Activated gamma-delta T cell treated with anti-CD3 and anti-CD28 coated beads, Interleukin-2, amount 50 U/mL, for 16 hours (primary cell): ENCODE data around the gene SYNDIG1.

Experiments used
- DNase-seq: peaks from one replicate; pipeline ENCODE4 v3.0.0-alpha.2; 2020; ENCODE audit warnings: low read depth

Gene SYNDIG1

GRCh38 chr20:24567508-24567907 is 98.1 kb downstream of the SYNDIG1 start:
- DNase-seq: no peak

GRCh38 chr20:24568842-24569241 is 99.4 kb downstream of the SYNDIG1 start:
- no peak for DNase-seq

DNA sequence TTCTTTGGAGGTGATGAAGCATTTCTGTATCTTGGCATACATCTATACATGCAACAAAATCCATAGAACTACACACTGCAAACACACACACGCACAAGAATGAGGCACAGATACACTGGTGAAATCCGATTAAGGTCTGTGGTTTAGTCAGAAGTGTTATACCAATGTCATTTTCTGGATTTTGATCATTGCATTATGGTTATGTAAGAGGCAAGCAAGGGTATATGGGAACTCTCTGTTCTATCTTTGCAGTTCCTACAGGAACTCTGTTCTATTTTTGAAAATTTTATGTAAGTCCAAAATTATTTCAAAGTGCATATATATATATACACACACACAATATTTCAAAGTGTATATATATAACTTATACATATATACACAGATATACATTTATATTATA is 101.7 kb downstream of the SYNDIG1 start:
- no peak for DNase-seq

DNA sequence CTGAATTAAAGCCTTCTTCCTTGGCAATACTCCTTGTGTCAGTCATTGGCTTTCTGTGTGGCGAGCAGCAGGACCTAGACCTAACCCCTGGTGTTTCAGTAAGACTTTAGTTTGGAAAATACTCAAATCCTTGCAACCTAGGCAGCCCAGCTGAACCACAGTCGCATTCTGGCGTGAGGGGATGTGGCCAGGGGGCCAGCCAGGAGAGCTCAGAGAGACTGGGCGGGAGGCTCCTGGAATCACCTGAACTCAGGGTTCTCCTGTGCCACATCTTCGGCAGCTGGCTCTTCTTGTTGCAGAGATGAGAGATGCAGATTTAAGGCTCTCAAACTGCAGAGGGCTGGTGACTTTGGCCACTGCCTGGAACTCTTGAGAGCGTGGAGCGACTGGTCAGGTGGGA is 102.7 kb downstream of the SYNDIG1 start:
- no peak for DNase-seq

DNA sequence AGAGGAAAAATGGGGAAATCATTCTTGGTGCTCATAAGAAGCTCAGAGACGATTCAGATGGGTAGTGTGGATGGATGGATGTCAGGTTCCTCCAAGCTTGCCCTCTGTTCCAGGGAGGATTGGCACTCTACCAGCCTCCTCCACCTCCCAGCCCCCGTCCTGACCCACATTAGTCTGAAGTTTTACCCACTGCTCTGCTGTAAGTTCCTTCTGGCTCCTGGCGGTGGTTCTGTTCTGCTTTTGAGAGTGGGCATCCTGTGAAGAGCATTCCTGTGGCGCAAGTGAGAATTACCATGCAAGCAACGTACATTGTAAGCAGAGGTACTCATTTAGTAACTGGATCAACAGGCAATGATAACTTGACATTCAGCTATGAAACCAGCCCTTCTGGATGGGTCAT is 103.4 kb downstream of the SYNDIG1 start:
- no peak for DNase-seq

DNA sequence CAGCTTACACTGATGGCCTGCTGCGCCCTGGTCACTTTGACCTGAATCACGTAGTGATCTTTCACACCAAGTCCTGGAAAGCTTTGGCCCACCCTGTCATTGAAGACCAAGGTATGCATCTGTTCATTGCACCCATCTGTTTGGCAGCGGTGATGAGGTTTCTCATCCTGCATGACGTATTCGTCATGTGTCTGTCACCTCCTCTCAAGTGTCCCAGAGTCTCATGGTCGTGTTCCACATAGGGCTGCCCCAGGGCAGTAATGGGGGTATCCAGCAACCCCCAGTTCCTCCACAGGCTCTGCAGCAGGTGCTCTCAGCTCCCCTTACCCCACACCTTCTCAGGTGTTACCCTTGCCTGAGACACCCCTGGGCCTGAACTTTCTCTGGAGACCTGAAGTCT is 104.1 kb downstream of the SYNDIG1 start:
- no peak for DNase-seq

DNA sequence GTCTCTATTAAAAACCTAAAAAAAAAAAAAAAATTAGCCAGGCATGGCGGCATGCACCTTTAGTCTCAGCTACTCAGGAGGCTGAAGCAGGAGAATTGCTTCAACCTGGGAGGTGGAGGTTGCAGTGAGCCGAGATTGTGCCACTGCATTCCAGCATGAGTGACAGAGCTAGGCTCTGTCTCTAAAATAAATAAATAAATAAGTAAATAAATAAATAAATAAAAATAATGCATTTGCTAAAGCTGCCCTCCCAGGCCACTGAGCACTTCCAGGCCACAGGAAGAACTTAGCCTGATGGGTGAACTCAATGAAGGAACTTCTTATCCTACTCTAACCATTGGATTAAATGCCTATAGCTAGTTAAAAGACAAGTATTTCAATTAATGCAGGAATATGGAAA is 104.9 kb downstream of the SYNDIG1 start:
- DNase-seq: no peak

GRCh38 chr20:24574797-24575196 is 105.4 kb downstream of the SYNDIG1 start:
- DNase-seq: no peak

DNA sequence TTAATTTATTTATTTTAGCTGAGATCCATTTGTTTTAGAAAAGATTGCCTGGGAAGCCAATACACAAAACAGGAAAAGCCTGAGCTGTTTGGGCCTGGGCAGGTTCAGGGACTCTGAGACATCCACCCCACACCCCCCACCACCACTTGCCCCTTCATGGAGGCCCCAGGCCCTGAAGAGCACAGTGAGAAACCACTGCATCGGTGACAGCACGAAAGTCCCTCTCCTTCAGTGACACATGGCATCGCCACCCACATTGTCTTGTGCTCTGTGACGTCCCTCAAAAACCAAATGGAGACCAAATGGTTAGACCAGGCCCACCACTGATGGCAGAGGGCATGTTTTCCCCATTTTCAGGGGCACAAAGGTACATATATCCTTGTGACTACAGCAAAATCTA is 106.4 kb downstream of the SYNDIG1 start:
- DNase-seq: no peak

GRCh38 chr20:24576447-24576846 is 107.0 kb downstream of the SYNDIG1 start:
- DNase-seq: no peak

DNA sequence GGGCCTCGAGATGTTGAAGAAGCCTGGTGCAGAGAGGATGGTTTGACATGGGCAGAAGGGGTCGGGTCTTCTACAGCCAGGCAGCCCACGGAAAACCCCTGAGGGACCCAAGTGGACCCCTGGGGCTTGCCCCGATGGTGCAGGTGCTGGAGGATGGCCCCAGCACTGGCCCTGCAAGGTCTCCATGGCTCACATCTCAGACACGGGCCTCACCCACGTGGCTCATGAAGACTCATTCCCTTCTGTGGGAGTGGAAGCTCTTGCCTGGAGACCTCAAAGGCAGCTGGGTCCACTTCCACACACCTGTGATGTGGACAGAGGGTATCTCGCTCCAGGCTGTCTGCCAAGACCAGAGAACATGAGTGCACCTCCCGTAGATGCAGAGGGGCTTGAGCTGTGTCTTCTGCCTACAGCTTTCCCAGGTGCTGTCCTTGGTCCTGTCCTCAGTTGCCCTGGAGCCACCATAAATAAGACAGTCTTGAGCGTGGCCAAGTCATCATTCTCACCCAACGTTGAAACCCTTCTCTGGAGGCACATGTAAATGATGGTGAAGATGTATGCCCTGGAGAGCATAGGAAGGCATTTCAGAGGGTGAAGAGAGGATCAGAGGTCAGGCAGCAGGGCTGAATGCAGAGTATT is 108.0 kb downstream of the SYNDIG1 start:
- no peak for DNase-seq

DNA sequence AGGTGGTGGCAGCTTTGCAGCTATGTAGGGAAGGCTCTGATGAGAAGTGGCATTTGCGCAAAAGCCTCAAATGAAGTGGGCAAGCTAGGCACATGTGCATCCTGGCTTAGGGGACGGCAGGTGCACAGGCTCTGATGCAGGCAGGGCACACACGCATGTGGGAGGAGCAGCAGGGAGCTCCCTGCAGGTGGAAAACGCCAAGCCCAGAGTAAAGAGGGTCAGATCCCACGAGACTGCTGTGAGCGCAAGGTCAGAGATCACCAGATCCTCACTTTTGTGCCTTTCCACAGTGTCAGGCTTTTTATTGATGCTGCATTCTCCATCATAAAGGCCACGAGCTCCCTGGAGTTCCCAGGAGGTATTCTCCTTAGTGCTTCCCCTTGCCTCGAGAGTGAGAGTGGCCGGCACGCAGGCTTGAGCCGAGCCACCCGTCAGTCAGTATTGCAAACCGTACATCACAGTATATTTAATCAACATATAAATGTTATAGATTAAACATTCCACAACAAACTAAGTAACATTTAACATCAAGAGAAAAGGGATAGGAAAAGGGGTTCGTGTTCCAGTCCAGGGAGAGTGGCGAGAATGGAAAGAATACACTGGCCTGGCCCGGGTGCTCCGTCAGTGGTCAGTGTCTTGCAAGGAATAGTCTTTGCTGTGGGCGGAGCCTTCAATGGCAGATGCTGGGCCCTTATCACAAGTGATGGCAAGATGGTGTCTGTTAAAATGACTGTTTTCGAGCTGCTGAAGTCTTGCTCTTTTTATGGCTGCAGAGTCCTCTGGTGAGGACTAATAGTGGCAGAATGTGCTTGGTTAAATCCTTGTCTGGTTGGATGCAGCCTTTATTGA is 109.4 kb downstream of the SYNDIG1 start:
- no peak for DNase-seq

DNA sequence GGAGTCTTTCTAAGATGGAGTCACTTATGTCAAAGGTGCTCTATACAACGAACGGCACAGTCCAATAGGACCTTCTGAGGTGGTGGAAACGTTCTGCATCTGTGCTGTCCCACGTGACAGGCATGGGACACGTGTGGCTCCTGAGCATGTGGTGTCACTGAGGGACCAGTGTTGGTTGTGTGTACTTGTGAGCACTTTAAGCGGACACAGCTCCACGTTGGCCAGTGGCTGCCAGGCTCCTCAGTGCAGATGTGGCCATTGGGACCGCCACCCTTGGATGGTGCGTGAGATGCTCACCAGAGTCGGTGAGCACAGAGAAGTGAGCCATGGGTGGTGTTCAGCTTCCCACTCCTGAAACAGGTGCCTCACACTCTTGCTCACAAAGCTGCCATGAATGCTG is 110.0 kb downstream of the SYNDIG1 start:
- DNase-seq: no peak

GRCh38 chr20:24580006-24580405 is 110.6 kb downstream of the SYNDIG1 start:
- DNase-seq: no peak

GRCh38 chr20:24580855-24581254 is 111.4 kb downstream of the SYNDIG1 start:
- no peak for DNase-seq

DNA sequence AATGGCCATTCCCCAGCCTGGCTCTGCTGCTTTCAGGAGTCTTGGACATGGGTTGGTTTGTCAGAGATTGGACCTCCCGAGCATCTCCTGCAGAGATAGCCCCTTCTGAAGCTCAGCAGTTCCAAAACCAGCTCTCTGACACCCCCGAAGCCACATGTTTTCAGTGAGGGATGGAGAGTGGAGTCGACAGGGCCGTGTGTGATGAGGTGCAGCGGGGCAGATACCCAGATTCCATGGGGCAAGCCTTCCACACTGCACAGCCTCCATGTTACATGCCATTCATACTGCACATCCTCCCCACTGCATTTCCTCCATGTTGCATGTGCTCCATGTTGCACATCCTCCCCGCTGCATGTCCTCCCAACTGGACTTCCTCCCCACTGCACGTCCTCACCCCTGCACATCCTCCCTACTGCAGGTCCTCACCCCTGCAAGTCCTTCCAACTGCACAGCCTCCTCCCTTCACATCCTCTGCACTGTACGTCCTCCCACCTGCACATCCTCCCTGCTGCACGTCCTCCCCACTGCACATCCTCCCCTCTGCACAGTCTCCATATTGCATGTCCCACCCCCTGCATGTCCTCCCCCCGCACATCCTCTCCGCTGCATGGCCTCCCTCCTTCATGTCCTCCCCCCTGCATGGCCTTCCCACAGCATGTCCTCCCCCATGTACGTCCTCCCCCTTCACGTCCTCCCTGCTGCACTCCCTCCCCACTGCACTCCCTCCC is 112.2 kb downstream of the SYNDIG1 start:
- DNase-seq: no peak

DNA sequence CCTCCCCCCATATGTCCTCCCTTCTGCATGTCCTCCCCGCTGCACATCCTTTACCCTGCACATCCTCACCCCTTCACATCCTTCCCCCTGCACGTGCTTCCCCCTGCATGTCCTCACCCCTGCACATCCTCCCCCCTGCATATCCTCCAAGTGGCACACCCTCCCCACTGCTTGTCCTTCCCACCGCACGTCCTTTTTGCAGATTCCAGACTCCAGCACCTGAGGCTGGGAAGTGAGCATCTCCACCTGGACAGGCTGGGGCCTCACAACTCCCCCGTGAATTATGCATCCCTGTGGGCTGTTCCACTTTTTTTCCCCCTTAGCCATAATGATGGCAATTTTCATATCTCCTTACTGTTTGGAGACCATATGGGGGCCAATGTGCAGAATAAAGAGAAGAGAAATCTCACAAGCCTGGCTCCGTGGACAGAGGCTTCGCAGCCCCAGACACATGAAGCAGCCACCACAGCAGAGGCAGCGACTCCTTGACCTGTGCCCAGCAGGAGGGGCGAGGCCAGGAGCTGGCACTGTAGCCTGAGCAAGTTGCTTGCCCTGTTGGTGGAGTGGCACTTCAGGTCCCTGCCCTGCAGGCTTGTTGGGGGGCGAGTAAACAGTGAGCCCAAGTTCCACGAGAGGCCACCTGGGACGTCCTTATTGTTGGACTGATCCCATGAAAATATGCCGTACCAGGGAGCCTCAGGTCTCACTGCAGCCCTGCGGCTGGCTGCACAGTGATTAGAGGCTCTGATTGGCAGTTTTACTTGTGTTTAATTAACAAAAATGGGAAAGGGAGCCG is 113.1 kb downstream of the SYNDIG1 start:
- DNase-seq: no peak

DNA sequence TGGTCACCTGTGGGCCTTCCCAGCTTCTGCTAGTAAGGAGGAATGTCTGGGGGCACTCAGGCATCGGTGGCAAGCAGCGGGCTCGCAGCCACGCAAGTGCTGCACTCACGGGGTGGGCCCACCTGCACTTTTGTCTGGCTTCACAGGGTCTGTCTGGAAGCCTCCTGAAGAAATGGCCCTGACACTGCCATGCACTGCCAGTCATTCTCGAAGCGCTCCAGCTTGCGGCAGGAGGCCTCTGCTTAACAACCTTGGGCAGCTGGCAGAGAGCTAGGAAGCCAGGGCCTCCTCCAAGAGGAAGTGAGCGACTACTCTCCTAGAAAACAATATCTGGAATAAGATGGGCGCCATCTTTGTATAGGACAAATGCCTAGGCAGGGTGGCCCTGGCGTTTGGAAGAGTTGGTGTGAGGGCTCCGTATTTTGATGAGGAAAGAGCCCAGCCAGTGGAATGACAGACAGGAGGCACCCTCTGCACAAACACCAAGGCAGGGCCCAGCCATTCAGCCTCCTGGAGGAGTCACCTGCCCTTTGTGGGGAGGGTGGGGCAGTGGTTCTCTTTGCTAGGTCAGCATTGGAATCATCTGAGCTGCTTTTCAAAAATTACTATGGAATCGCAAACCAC is 113.9 kb downstream of the SYNDIG1 start:
- DNase-seq: no peak

DNA sequence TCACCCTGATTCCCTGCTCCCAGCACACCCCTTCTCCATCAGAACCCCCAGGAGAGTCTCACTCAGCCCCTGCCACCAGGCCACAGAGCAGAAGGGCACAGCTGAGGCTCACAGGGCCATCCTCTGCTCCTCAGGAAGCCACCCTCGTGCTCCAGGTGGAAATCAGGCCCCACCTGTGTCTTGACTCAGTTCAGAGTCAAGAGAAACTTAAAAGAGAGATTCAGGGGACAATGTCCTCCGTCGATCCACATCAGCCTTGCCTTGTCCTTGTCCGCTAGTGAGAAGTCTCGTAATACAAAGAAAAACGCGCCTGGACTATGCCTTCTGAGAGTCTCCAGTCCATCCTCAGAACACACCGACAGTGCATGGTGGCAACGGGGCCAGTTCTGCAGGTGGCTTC is 114.6 kb downstream of the SYNDIG1 start:
- DNase-seq: no peak

- no peak for DNase-seq
These were observed 115.3 kb downstream of the SYNDIG1 start for GRCh38 chr20:24584538-24585356.
